Lower leg skin (tissue), 3 donors: Measurements from ENCODE around the gene WHRN.

Experiments used
- CTCF ChIP-seq, 3 donors: fragments of 450-650 bp; IDR thresholded peaks; one replicate each; pipeline ENCODE4 v1.5.1; 2016; ENCODE audit warnings: antibody characterized with exemption in 3 of 3, mild to moderate bottlenecking in 3 of 3, moderate library complexity in 2 of 3
- POLR2A ChIP-seq, 2 donors: fragments of 450-650 bp; IDR thresholded peaks; one replicate each; pipeline ENCODE4 v1.6.1; 2016 to 2017; ENCODE audit warnings: antibody characterized with exemption in 2 of 2, mild to moderate bottlenecking in 1 of 2, moderate library complexity in 1 of 2

- no peak for TF ChIP-seq POLR2A (IDR thresholded peaks at IDR 0.05)
- no peak for TF ChIP-seq CTCF (IDR thresholded peaks at IDR 0.05)
Observed at GRCh38 chr9:114449236-114449635, 56.0 kb downstream of the WHRN start.
